Sciatic nerve (tissue), 2 donors: ENCODE data around the gene WNT8A. TPM values are rescaled to one million over a fixed set of nuclear protein-coding genes. Genes with fewer than 3 reads are reported as not detected.

Experiments
- ATAC-seq: fragments of 200-7000 bp; cut with Tn5 transposase; one replicate; pipeline ENCODE4 v1.9.1; 2020; ENCODE audit warnings: mild to moderate bottlenecking, moderate library complexity
- DNase-seq: peaks from one replicate; pipeline ENCODE4 v3.0.0-alpha.2; 2020; ENCODE audit warnings: low spot score
- intact Hi-C: fragments of 100-400 bp; cut with DNase I; formaldehyde crosslinking; loops from one replicate; pipeline ENCODE4 v1.14.2; 2022
- total RNA-seq: library from RNA; stranded (reverse); fragmentation: NEBNext Ultra II Directional; extraction: Animal tissue kit (Norgen Biotek cat#: 25700); gene quantifications from one replicate; pipeline ENCODE4 v1.2.1, GENCODE V29; 2021
- donor health status: DM: no; HTN: no; CAD: no.
- donor health status: DM: no; HTN: no; CAD: no.

The WNT8A gene
- total RNA-seq, 1 donor from 2014 or later, result not detected

- no peak for ATAC-seq
- no peak for DNase-seq
- intact Hi-C loops, result no loop called here
Observed at GRCh38 chr5:138129347-138129746, 45.5 kb downstream of the WNT8A start.

- DNase-seq (no peak), ATAC-seq (no peak)
- intact Hi-C loops, result loop anchor here (10.0 kb wide), 2 partner anchors 48 to 348 kb away; partner anchors contain the start of gene WNT8A
Observed at GRCh38 chr5:138132543-138132942, 48.7 kb downstream of the WNT8A start.

GRCh38 chr5:138138949-138139780 is 55.3 kb downstream of the WNT8A start, which contains the start of gene NME5:
NME5 (minus strand) TSS chr5:138139428; CDS start chr5:138138780, 648 bp downstream.
- DNase-seq, result peak; percentile 69
- ATAC-seq, result peak; percentile 81
- intact Hi-C loops, result loop anchor here (10.0 kb wide), 2 partner anchors 54 to 354 kb away; partner anchors contain the start of gene WNT8A

GRCh38 chr5:138139781-138140090 is 55.9 kb downstream of the WNT8A start:
- intact Hi-C loops, result loop anchor here (10.0 kb wide), 2 partner anchors 55 to 355 kb away; partner anchors contain the start of gene WNT8A
- ATAC-seq, result no peak
- no peak for DNase-seq

GRCh38 chr5:138140268-138140667 is 56.4 kb downstream of the WNT8A start:
- DNase-seq (no peak), ATAC-seq (no peak)
- intact Hi-C loops, result no loop called here

Other genes starting within 250 kb of the WNT8A start
- gene MYOT, start 216.2 kb upstream of the WNT8A start, total RNA-seq, result 10.9 TPM
- not detected for gene PKD2L2, start 194.6 kb upstream of the WNT8A start, total RNA-seq
- gene FAM13B, start 51.0 kb upstream of the WNT8A start, total RNA-seq, result 82.4 TPM
- gene NME5, start 55.4 kb downstream of the WNT8A start, total RNA-seq, result 3.7 TPM
- gene BRD8, start 94.6 kb downstream of the WNT8A start, total RNA-seq, result 67.0 TPM
- 0.67 TPM for gene KIF20A, start 95.1 kb downstream of the WNT8A start, total RNA-seq
- gene CDC23, start 129.3 kb downstream of the WNT8A start, total RNA-seq, result 22.9 TPM
- 17.7 TPM for gene GFRA3, start 190.6 kb downstream of the WNT8A start, total RNA-seq
- gene CDC25C, start 247.8 kb downstream of the WNT8A start, total RNA-seq, result not detected